ENCODE measurements around the gene ACE2. TPM values are rescaled to one million over a fixed set of nuclear protein-coding genes. Genes with fewer than 3 reads are reported as not detected.

Gene ACE2
- total and polyA plus RNA-seq, 3 donors from 2014 or later: 78.9 to 119 (median 116) TPM

DNA sequence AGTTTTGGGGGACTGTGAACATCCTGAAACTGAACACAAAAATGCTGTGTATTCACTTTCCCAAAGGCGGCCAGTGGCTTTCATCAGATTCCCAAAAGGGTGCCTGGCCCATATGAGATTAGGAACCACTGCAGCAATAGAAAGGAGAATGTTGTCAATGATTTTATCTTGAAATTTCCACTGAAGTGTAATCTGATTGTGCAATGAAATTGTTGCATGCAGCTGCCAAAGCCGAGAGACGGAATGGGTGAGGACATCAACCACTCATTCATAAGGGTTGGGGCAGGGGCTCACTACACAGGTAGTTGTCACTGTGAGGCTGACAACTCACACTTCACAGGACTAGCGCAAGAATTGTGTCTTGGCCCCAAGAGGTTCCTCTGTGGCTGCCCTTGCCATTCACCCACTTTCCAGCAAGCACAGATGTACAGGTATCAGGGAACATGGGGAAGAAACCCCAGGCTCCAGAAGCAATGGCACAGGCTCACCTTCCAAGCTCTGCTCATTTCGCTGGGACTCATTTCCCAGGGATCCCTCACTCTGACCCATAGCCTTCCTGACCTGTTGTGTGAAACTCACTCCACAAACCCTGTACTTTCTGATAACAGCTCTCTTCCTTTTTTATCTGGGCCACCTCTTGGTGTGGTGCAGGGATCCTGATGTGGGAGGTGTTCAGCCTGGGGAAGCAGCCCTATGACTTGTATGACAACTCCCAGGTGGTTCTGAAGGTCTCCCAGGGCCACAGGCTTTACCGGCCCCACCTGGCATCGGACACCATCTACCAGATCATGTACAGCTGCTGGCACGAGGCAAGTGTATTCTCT lies 51.4 kb downstream of the ACE2 start:
- Histone ChIP-seq H3K4me3 (no peak overlapping the region), H3K36me3 (ENCODE audit: low read depth, missing control alignments) (no peaks in the 10 kb centered on the region)
- no peak for DNase-seq

DNA sequence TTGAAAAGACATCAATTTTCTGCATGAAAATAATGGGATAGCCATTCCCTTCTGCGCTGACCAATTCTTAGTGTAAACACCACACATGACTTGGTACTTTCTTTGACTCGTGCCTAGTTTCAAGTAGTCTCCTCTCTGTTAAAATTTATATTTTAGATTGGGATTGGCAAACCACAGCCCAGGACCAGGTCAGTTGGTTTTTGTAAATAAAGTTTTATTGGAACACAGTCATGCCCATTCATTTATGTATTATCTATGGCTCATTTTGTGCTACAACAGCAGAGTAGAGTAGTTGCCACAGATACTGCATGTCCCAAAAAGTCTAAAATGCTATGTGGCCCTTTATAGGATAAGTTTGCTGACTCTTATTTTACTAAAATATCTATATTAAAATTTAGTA lies 53.4 kb downstream of the ACE2 start:
- WGBS, 2 donors: 96 to 100% methylated on average over 2 of the region's 2 CpGs
- intact Hi-C loops (cut with DNase I; ENCODE audit: low total_unique reads): no loop called here
- TF ChIP-seq POLR2A (IDR thresholded peaks at IDR 0.05): no peak
- TF ChIP-seq, protein P1, sequence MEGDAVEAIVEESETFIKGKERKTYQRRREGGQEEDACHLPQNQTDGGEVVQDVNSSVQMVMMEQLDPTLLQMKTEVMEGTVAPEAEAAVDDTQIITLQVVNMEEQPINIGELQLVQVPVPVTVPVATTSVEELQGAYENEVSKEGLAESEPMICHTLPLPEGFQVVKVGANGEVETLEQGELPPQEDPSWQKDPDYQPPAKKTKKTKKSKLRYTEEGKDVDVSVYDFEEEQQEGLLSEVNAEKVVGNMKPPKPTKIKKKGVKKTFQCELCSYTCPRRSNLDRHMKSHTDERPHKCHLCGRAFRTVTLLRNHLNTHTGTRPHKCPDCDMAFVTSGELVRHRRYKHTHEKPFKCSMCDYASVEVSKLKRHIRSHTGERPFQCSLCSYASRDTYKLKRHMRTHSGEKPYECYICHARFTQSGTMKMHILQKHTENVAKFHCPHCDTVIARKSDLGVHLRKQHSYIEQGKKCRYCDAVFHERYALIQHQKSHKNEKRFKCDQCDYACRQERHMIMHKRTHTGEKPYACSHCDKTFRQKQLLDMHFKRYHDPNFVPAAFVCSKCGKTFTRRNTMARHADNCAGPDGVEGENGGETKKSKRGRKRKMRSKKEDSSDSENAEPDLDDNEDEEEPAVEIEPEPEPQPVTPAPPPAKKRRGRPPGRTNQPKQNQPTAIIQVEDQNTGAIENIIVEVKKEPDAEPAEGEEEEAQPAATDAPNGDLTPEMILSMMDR (IDR thresholded peaks at IDR 0.05): no peak
- no peak for DNase-seq
- H3K9me3 ChIP-seq: no peaks in the 10 kb centered on the region
- no peaks in the 10 kb centered on the region for H3K27me3 ChIP-seq
- no peak overlapping the region for H3K4me3 ChIP-seq
- no peaks in the 10 kb centered on the region for H3K36me3 ChIP-seq (ENCODE audit: low read depth, missing control alignments)
- H3K27ac ChIP-seq: no peak overlapping the region
- no peaks in the 10 kb centered on the region for H3K4me1 ChIP-seq

More for the DNA sequence above, 51.4 kb downstream of the ACE2 start:
- Histone ChIP-seq H3K9me3 (no peaks in the 10 kb centered on the region), H3K4me1 (no peaks in the 10 kb centered on the region), H3K27me3 (no peaks in the 10 kb centered on the region), H3K27ac (no peak overlapping the region)
- WGBS, 2 donors: 80 to 89% methylated on average over 1 to 8 of the region's 8 CpGs
- no peak for TF ChIP-seq POLR2A (IDR thresholded peaks at IDR 0.05)
- TF ChIP-seq, protein P1 (IDR thresholded peaks at IDR 0.05): no peak
- intact Hi-C loops (cut with DNase I; ENCODE audit: low total_unique reads): no loop called here

DNA sequence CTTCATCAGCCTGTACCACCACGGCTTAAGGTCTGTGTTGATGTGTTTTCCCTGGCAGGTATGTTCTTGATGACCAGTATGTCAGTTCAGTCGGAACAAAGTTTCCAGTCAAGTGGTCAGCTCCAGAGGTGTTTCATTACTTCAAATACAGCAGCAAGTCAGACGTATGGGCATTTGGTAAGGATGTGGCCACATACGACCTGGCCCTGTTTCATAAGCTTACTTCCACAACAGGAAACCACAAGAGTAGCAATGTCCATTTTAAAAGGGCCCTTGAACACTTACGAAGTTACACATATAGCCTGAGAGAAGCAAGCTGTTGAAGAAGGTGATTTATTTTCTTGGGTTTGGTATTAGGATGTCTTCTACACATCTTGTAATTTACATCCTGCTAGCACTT lies 54.0 kb downstream of the ACE2 start:
- intact Hi-C loops (cut with DNase I; ENCODE audit: low total_unique reads): no loop called here
- no peak for DNase-seq
- WGBS, 2 donors: 75 to 86% methylated on average over 5 of the region's 5 CpGs

DNA sequence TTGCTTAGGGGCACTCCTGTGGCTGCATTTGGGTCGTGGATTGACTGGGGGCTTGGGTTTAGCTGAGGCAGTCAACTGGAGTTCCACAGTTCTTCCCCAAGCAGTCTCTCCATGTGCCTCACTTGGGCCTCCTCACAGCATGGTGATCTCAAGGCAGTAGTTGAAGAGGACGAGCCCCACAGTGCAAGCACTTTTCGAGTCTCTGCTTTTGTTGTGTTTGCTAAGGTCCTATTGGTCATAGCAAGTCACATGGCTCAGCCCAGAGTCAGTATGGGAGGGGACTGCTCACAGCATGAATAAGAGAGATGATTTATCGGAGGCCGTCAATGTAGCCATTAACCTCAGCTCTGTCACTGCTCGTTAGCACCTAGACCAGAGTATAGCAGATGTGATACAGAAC lies 70.4 kb downstream of the ACE2 start:
- Histone ChIP-seq H3K4me1 (no peaks in the 10 kb centered on the region), H3K4me3 (no peak overlapping the region), H3K27me3 (no peaks in the 10 kb centered on the region), H3K27ac (no peak overlapping the region), H3K9me3 (no peaks in the 10 kb centered on the region), H3K36me3 (ENCODE audit: low read depth, missing control alignments) (no peaks in the 10 kb centered on the region)
- TF ChIP-seq POLR2A (IDR thresholded peaks at IDR 0.05): no peak
- TF ChIP-seq, protein P1 (IDR thresholded peaks at IDR 0.05): no peak
- DNase-seq: no peak
- 87 to 91% methylated on average over 3 to 5 of the region's 6 CpGs for WGBS, 2 donors
- intact Hi-C loops (cut with DNase I; ENCODE audit: low total_unique reads): no loop called here

More for the DNA sequence above, 54.0 kb downstream of the ACE2 start:
- no peaks in the 10 kb centered on the region for H3K27me3 ChIP-seq
- no peaks in the 10 kb centered on the region for H3K36me3 ChIP-seq (ENCODE audit: low read depth, missing control alignments)
- no peak for TF ChIP-seq POLR2A (IDR thresholded peaks at IDR 0.05)
- TF ChIP-seq, protein P1 (IDR thresholded peaks at IDR 0.05): no peak
- H3K9me3 ChIP-seq: no peaks in the 10 kb centered on the region
- H3K27ac ChIP-seq: no peak overlapping the region
- H3K4me3 ChIP-seq: no peak overlapping the region
- no peaks in the 10 kb centered on the region for H3K4me1 ChIP-seq

DNA sequence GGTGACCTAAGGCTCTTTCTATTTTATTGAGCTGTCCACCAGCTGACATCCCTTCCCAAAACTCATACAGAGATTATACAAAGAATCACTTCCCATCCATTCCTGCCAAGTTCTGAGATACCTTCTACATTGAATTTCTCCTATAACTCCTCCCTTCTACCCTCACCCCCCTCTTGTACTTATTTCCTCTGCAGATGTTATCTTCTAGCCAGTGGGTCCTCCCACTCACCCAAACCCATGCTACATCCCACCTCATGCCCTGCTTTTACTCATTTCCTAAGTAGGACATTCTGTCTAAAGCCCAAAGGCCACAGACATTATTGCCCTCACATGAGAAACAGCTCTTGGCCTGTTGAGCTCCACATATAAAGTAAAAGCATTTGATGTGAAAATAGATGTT lies 71.6 kb downstream of the ACE2 start:
- Histone ChIP-seq H3K4me3 (no peak overlapping the region), H3K9me3 (no peaks in the 10 kb centered on the region), H3K4me1 (no peaks in the 10 kb centered on the region), H3K27ac (no peak overlapping the region), H3K36me3 (ENCODE audit: low read depth, missing control alignments) (no peaks in the 10 kb centered on the region), H3K27me3 (no peaks in the 10 kb centered on the region)
- intact Hi-C loops (cut with DNase I; ENCODE audit: low total_unique reads): no loop called here
- TF ChIP-seq, protein P1 (IDR thresholded peaks at IDR 0.05): no peak
- TF ChIP-seq POLR2A (IDR thresholded peaks at IDR 0.05): no peak
- no peak for DNase-seq
